ENCODE data around the gene IFNGR1. TPM values are rescaled to one million over a fixed set of nuclear protein-coding genes. Genes with fewer than 3 reads are reported as not detected.

IFNGR1 gene
- total RNA-seq, 1 donor from 2014 or later = 70.4 TPM

GRCh38 chr6:137155830-137156229, 63.4 kb downstream of the IFNGR1 start:
- no peak for DNase-seq (ENCODE audit: low read depth in 2 of 2)

- DNase-seq (ENCODE audit: low read depth in 2 of 2) = no peak
Measured at GRCh38 chr6:137150072-137150471, 69.1 kb downstream of the IFNGR1 start.

- no peak for DNase-seq (ENCODE audit: low read depth in 2 of 2)
Measured at GRCh38 chr6:137149035-137149393, 70.2 kb downstream of the IFNGR1 start.

- DNase-seq (ENCODE audit: low read depth in 2 of 2) = no peak
Measured at GRCh38 chr6:137148306-137149034, 70.7 kb downstream of the IFNGR1 start.

Other genes with a start within 250 kb of the IFNGR1 start
- 0.40 and 0.44 TPM in 2 replicates for gene IL20RA, start 174.4 kb downstream of the IFNGR1 start, total RNA-seq
- not detected in 2 replicates for gene IL22RA2, start 45.7 kb downstream of the IFNGR1 start, total RNA-seq

Measured in lung microvascular endothelial cell (primary cell).